NCI-H2107 treated with DMSO at 0.1 percent for 48 hours (cell line): ENCODE measurements around the gene ASTL.

Source experiments
- DNase-seq: peaks from one replicate; lab custom pipeline; 2025; ENCODE audit not compliant: unreplicated experiment; lab: John Stamatoyannopoulos, UW

ASTL gene

DNA sequence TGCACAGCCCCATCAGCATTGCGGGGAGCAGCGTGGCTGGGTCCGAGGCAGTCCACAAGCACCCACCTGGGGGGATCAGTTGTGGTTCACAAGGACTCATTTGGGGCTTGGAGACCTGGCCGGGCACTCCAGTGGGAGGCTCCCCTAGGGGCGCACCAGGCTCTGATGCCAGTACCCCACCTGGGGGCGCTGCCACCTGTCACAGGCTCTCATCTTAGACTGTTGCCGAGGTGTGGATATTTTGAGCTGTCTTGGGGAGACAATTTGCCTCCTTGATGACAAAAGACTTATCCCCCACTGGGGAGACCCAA lies 25.0 kb downstream of the ASTL start:
- no peak for DNase-seq

- DNase-seq, result no peak
Measured at GRCh38 chr2:96112501-96113366, 25.6 kb downstream of the ASTL start.

GRCh38 chr2:96111823-96112500 lies 26.3 kb downstream of the ASTL start:
- DNase-seq, result no peak

DNA sequence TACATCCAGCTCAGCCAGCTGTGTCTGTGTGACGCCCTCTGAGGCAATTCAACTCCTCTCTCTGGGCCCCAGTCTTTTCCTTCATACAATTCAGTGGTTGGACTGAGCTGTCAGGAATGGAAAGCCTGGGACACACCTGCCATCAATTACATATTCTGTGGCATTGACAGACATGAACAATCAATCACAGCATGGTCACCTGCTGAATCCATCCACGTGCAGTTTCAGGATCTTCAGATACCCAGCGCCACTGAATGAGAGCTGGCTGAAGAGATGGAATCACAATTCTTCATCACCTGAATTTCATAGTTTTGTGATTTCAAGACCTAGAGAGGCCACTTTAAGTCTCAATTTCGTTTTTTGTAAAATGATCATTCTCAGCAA lies 27.1 kb downstream of the ASTL start:
- no peak for DNase-seq

- DNase-seq, result no peak
Measured at GRCh38 chr2:96110621-96111256, 27.6 kb downstream of the ASTL start.

DNA sequence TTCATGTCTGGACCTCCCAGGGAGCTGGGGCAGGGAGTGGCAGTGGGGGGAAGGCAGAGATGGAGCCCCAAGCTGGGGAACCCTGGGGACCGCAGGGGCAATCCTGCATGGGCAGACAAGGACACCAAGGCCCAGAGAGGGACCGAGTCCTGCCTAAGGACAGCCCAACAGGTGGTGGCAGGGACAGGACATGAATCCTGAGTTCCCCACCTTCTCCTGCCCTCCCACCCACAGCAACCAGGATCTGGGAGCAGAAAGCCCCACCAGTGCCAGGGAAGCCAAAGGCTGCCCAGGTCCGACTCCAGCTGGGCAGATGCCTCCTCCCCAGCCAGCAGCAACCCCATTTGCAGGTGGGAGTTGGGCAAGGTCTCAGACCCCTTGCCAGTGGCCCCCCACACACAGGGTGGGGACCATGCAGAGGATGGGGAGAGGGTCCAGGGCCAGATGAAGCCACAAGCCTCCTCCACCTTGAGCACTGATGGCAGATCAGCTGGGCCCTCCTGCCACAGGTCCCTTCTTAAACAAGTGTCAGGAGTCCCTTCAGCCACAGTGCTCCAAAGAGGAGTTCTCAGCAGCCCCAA lies 28.3 kb downstream of the ASTL start:
- no peak for DNase-seq

- DNase-seq, result no peak
Measured at GRCh38 chr2:96109361-96109680, 29.0 kb downstream of the ASTL start.

DNA sequence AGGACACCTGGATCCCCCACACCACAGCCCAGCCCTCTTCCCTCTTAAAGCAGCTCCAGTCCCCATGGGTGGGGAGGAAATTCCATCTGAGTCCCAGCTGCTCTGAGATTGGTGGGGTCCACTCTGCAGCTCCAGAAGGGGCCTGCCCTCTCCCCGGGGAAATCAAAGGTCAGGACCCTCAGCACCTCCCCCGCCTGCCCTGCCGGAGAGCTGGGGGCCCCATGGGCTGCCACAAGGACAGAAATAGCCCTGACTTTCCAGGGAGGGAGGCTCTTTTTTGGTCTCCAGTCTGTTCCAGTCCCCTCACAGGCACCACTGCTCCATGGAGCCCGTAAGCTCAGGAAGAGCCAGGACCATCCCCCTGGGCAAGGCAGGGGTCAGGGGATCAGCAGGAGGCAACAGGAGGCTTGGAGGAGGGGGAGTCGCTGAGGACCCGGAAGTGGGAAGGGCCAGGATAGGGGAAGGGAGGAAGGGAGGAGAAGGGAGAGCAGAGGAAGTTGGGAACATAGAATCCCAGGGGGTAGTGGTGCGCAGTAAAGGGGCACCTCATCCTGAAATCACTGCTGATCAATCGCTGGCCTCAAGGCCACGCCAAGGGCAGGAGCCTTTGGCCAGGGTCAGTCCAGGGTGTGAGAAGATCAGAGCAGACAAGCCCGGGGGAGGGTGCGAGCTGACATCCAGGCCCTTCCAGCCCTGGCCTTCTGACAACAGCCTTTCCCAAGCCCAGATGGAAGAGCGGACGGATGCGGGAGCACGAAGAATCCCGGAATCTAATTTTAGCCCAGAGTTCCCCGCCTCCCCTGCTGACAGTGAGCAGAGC lies 29.6 kb downstream of the ASTL start:
- DNase-seq, result no peak

GRCh38 chr2:96108151-96108540 lies 30.2 kb downstream of the ASTL start:
- DNase-seq, result no peak

GRCh38 chr2:96107708-96108065 lies 30.6 kb downstream of the ASTL start:
- no peak for DNase-seq

GRCh38 chr2:96106991-96107707 lies 31.2 kb downstream of the ASTL start:
- DNase-seq, result no peak

GRCh38 chr2:96105994-96106715 lies 32.1 kb downstream of the ASTL start:
- no peak for DNase-seq

GRCh38 chr2:96105152-96105915 lies 33.0 kb downstream of the ASTL start:
- no peak for DNase-seq

GRCh38 chr2:96104487-96104861 lies 33.8 kb downstream of the ASTL start:
- no peak for DNase-seq

DNA sequence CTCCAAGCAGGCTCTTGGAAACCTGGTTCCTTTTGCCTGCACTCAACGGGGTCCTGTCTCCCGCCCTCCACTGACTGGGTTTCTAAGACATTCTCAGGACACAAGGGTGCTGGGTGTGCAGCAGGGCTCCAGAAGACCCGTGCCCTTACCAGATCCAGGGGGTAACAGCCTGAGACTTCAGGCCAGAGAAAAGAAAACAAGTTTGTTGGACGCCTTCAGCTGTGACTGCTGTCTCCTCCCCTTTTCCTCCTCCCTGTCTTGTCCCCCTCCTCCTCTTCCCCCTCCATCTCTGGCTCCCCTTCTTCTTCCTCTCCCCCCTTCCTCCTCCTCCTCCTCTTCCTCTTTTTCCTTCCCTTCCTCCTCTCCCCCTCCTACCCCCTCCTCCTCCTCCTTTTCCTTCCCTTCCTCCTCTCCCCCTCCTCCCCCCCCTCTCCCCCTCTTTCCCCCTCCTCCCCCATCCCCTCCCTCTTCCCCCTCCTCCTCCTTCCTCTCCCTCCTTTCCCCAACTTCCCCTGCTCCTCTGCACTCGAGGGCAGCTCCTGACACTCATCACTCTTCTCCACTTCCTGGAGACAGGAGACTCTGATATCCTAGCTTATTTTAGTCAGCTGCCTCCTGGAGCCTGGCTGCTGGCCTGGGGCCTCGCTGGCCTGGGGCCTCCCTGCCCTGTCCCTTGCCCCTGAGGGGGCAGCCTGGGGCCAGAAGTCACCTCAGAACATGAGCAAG lies 34.4 kb downstream of the ASTL start:
- no peak for DNase-seq

- no peak for DNase-seq
Measured at GRCh38 chr2:96103187-96103601, 35.1 kb downstream of the ASTL start.

- no peak for DNase-seq
Measured at GRCh38 chr2:96102596-96103186, 35.6 kb downstream of the ASTL start.

DNA sequence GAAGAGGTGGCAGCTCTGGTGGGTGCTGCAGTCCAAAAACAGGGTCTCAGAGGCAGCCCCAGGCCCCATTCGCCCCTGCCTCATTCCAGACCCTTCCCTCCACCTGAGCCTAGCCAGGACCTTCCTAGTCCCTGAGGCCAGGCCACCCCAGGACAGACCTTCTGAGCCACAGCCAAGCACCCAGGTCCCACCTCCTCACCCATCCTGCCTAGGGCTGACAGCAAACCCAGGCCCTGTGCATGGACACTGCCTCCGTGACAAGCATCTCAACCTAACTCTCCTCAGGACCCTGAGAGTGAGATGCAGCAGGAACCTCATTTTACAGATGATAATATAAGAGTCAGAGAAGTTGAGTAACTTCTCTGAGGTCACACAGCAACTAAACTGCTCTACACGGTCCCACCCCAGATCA lies 37.4 kb downstream of the ASTL start:
- no peak for DNase-seq
